GM19239 (cell line): ENCODE data around the gene CHSY1.
A peak's percentile ranks its signal among the peaks of the same experiment; 100 is the strongest.

ENCODE experiments used
- DNase-seq: peaks from one replicate; pipeline ENCODE4 v3.0.0; 2011; ENCODE audit warnings: low spot score; ENCODE audit not compliant: insufficient read length
- FAIRE-seq: peaks from 2 replicates; lab custom pipeline; 2011; peaks lifted over from hg19 to GRCh38; lab: Jason Lieb, UNC

The CHSY1 gene

GRCh38 chr15:101193120-101193644, 58.7 kb downstream of the CHSY1 start:
- DNase-seq (no peak), FAIRE-seq (no peak)

- FAIRE-seq (no peak), DNase-seq (no peak)
These were observed 59.8 kb downstream of the CHSY1 start for GRCh38 chr15:101192081-101192480.

GRCh38 chr15:101191242-101191641, 60.6 kb downstream of the CHSY1 start:
- DNase-seq (no peak), FAIRE-seq (no peak)

- FAIRE-seq (no peak), DNase-seq (no peak)
These were observed 61.7 kb downstream of the CHSY1 start for GRCh38 chr15:101190092-101190595.

GRCh38 chr15:101189409-101190091, 62.3 kb downstream of the CHSY1 start:
- FAIRE-seq: no peak
- DNase-seq: no peak

GRCh38 chr15:101188637-101189408, 63.0 kb downstream of the CHSY1 start:
- peak; percentile 59 for FAIRE-seq
- DNase-seq: no peak

GRCh38 chr15:101187820-101188636, 63.8 kb downstream of the CHSY1 start:
- peak; percentile 61 for FAIRE-seq
- no peak for DNase-seq

- no peak for FAIRE-seq
- no peak for DNase-seq
These were observed 66.1 kb downstream of the CHSY1 start for GRCh38 chr15:101185770-101186169.

- FAIRE-seq (no peak), DNase-seq (no peak)
These were observed 66.5 kb downstream of the CHSY1 start for GRCh38 chr15:101185336-101185735.

- FAIRE-seq (no peak), DNase-seq (no peak)
These were observed 67.0 kb downstream of the CHSY1 start for GRCh38 chr15:101184830-101185229.

- DNase-seq: no peak
- no peak for FAIRE-seq
These were observed 67.9 kb downstream of the CHSY1 start for GRCh38 chr15:101183931-101184305.

GRCh38 chr15:101183226-101183930, 68.5 kb downstream of the CHSY1 start:
- FAIRE-seq (no peak), DNase-seq (no peak)

- DNase-seq (no peak), FAIRE-seq (no peak)
These were observed 69.6 kb downstream of the CHSY1 start for GRCh38 chr15:101182215-101182614.

GRCh38 chr15:101181349-101181748, 70.5 kb downstream of the CHSY1 start:
- DNase-seq: no peak
- FAIRE-seq: no peak

- DNase-seq (no peak), FAIRE-seq (no peak)
These were observed 71.1 kb downstream of the CHSY1 start for GRCh38 chr15:101180620-101181307.

GRCh38 chr15:101179341-101180153, 72.3 kb downstream of the CHSY1 start:
- FAIRE-seq: no peak
- no peak for DNase-seq

GRCh38 chr15:101178931-101179330, 72.9 kb downstream of the CHSY1 start:
- FAIRE-seq: no peak

GRCh38 chr15:101178479-101178878, 73.4 kb downstream of the CHSY1 start:
- no peak for DNase-seq
- no peak for FAIRE-seq

More at GRCh38 chr15:101178931-101179330, 72.9 kb downstream of the CHSY1 start:
- no peak for DNase-seq
